ENCODE measurements around the gene SCART1.

The SCART1 gene

GRCh38 chr10:133453516-133454203 is at the start of gene SCART1:
Gene SCART1 (plus strand): TSS chr10:133453945. CDS start chr10:133453998, 53 bp downstream.
- Histone ChIP-seq H3K4me3 (ENCODE audit: low read length) (no peak within 1 kb of the TSS), H3K36me3 (ENCODE audit: control insufficient read depth, low read length) (no peaks in the 10 kb centered on the region), H4K20me1 (ENCODE audit: control insufficient read depth, insufficient read depth, low read depth, low read length) (no peaks in the 10 kb centered on the region), H3K79me2 (ENCODE audit: control insufficient read depth, low read length) (no peaks in the 10 kb centered on the region), H3K4me1 (ENCODE audit: control insufficient read depth, low read length) (no peaks in the 10 kb centered on the region), H3K27ac (ENCODE audit: low read depth, low read length) (no peak within 1 kb of the TSS), H3K9me3 (ENCODE audit: control insufficient read depth, insufficient read depth, low read length) (peaks cover 4% of the 10 kb centered on the region; the same call in 1 of the 2 replicates), H3K9me2 (replicated peaks; ENCODE audit: control insufficient read depth, low read length) (no peaks in the 10 kb centered on the region), H3K27me3 (ENCODE audit: control insufficient read depth, low read length) (no peaks in the 10 kb centered on the region), H3F3A (ENCODE audit: control insufficient read depth, insufficient read depth) (no peaks in the 10 kb centered on the region), H3K4me2 (ENCODE audit: low read length) (no peak within 1 kb of the TSS)
- TF ChIP-seq, protein P1, sequence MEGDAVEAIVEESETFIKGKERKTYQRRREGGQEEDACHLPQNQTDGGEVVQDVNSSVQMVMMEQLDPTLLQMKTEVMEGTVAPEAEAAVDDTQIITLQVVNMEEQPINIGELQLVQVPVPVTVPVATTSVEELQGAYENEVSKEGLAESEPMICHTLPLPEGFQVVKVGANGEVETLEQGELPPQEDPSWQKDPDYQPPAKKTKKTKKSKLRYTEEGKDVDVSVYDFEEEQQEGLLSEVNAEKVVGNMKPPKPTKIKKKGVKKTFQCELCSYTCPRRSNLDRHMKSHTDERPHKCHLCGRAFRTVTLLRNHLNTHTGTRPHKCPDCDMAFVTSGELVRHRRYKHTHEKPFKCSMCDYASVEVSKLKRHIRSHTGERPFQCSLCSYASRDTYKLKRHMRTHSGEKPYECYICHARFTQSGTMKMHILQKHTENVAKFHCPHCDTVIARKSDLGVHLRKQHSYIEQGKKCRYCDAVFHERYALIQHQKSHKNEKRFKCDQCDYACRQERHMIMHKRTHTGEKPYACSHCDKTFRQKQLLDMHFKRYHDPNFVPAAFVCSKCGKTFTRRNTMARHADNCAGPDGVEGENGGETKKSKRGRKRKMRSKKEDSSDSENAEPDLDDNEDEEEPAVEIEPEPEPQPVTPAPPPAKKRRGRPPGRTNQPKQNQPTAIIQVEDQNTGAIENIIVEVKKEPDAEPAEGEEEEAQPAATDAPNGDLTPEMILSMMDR (IDR thresholded peaks at IDR 0.05; ENCODE audit: low read depth, low read length, poor library complexity, severe bottlenecking) = no peak
- TF ChIP-seq EZH2phosphoT487 (IDR thresholded peaks at IDR 0.05; ENCODE audit: borderline replicate concordance, low read length) = no peak

DNA sequence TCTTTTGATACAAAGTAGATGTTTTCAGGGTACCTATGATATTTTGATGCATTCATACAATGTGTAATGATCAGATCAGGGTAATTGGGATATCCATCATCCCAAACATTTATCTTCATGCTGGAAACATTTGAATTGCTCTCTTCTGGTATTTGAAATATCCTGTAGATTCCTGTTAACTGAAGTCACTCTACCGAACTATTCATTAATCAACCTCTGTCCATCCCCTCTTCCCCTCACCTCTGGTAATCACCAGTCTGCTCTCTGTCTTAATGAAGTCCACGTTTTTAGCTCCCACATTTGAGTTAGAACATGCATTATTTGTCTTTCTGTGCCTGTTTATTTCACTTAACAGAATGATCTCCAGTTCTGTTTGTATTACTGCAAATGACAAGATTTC is 48.5 kb upstream of the SCART1 start:
- peak overlapping the region; percentile 34 for H3K4me2 ChIP-seq (ENCODE audit: low read length)
- peaks cover 20% of the 10 kb centered on the region for H3K4me1 ChIP-seq (ENCODE audit: control insufficient read depth, low read length)
- H3K9me2 ChIP-seq (replicated peaks; ENCODE audit: control insufficient read depth, low read length) = no peaks in the 10 kb centered on the region
- TF ChIP-seq, protein P1 (IDR thresholded peaks at IDR 0.05; ENCODE audit: low read depth, low read length, poor library complexity, severe bottlenecking) = no peak
- no peak for TF ChIP-seq EZH2phosphoT487 (IDR thresholded peaks at IDR 0.05; ENCODE audit: borderline replicate concordance, low read length)
- 0 out of 2 replicates have a peak, but pooled peaks cover 4% of the 10 kb centered on the region for H3F3A ChIP-seq (ENCODE audit: control insufficient read depth, insufficient read depth)
- peaks cover 89% of the 10 kb centered on the region for H3K36me3 ChIP-seq (ENCODE audit: control insufficient read depth, low read length)
- peaks cover 77% of the 10 kb centered on the region for H3K79me2 ChIP-seq (ENCODE audit: control insufficient read depth, low read length)
- H3K27me3 ChIP-seq (ENCODE audit: control insufficient read depth, low read length) = no peaks in the 10 kb centered on the region
- H3K4me3 ChIP-seq (ENCODE audit: low read length) = peak overlapping the region; percentile 5
- H3K9me3 ChIP-seq (ENCODE audit: control insufficient read depth, insufficient read depth, low read length) = peaks cover 4% of the 10 kb centered on the region; the same call in 1 of the 2 replicates
- peaks cover 6% of the 10 kb centered on the region; the same call in 1 of the 2 replicates for H4K20me1 ChIP-seq (ENCODE audit: control insufficient read depth, insufficient read depth, low read depth, low read length)
- H3K27ac ChIP-seq (ENCODE audit: low read depth, low read length) = 0 out of 2 replicates have a peak overlapping the region, but pooled peaks have one; percentile 7

GRCh38 chr10:133405844-133406527 is 47.8 kb upstream of the SCART1 start:
- 0 out of 2 replicates have a peak overlapping the region, but pooled peaks have one; percentile 7 for H3K27ac ChIP-seq (ENCODE audit: low read depth, low read length)
- peak overlapping the region; percentile 5 for H3K4me3 ChIP-seq (ENCODE audit: low read length)
- H3K4me2 ChIP-seq (ENCODE audit: low read length) = peak overlapping the region; percentile 34

More at GRCh38 chr10:133405844-133406527, 47.8 kb upstream of the SCART1 start:
- peaks cover 6% of the 10 kb centered on the region; the same call in 1 of the 2 replicates for H4K20me1 ChIP-seq (ENCODE audit: control insufficient read depth, insufficient read depth, low read depth, low read length)
- H3K36me3 ChIP-seq (ENCODE audit: control insufficient read depth, low read length) = peaks cover 89% of the 10 kb centered on the region
- peaks cover 77% of the 10 kb centered on the region for H3K79me2 ChIP-seq (ENCODE audit: control insufficient read depth, low read length)
- no peaks in the 10 kb centered on the region for H3K27me3 ChIP-seq (ENCODE audit: control insufficient read depth, low read length)
- H3K9me2 ChIP-seq (replicated peaks; ENCODE audit: control insufficient read depth, low read length) = no peaks in the 10 kb centered on the region
- H3K9me3 ChIP-seq (ENCODE audit: control insufficient read depth, insufficient read depth, low read length) = peaks cover 10% of the 10 kb centered on the region; the same call in 1 of the 2 replicates
- H3F3A ChIP-seq (ENCODE audit: control insufficient read depth, insufficient read depth) = 0 out of 2 replicates have a peak, but pooled peaks cover 4% of the 10 kb centered on the region
- peaks cover 20% of the 10 kb centered on the region for H3K4me1 ChIP-seq (ENCODE audit: control insufficient read depth, low read length)
- no peak for TF ChIP-seq EZH2phosphoT487 (IDR thresholded peaks at IDR 0.05; ENCODE audit: borderline replicate concordance, low read length)
- TF ChIP-seq, protein P1 (IDR thresholded peaks at IDR 0.05; ENCODE audit: low read depth, low read length, poor library complexity, severe bottlenecking) = no peak
